IMR-90 (cell line): ENCODE results near the gene TBCC. TPM values are rescaled to one million over a fixed set of nuclear protein-coding genes. Genes with fewer than 3 reads are reported as not detected.

Experiments used
- MAZ ChIP-seq: IDR thresholded peaks from 2 replicates; pipeline ENCODE4 v1.6.1; 2012; ENCODE audit warnings: low read depth, mild to moderate bottlenecking, low read length, improper control_type of control experiment, moderate library complexity, borderline replicate concordance
- RAD21 ChIP-seq: IDR thresholded peaks from 2 replicates; pipeline ENCODE4 v1.6.1; 2012; ENCODE audit warnings: low read length, improper control_type of control experiment
- polyA plus RNA-seq, 3 experiments: library from polyadenylated mRNA; depleted of rRNA; stranded (reverse); fragments of >200 nt; gene quantifications; 2 replicates each; pipeline ENCODE4 v1.2.3, GENCODE V29; 2012; ENCODE audit warnings: low replicate concordance in 1 of 3
- total RNA-seq: library from RNA; depleted of rRNA; stranded (reverse); fragments of >200 nt; gene quantifications from 2 replicates; pipeline ENCODE4 v1.2.3, GENCODE V29; 2012

TBCC gene
- total and polyA plus RNA-seq, 2 of the 4 experiments (the other 2 are of a cell fraction): 23.0 to 32.6 TPM

- TF ChIP-seq MAZ: no peak
- no peak for TF ChIP-seq RAD21
Observed at GRCh38 chr6:42748203-42748898, 2.4 kb upstream of the TBCC start (continued).
